HepG2 (cell line): ENCODE measurements around the gene CECR2. TPM values are rescaled to one million over a fixed set of nuclear protein-coding genes. Genes with fewer than 3 reads are reported as not detected.

Experiments
- ATAC-seq: fragments of 200-7000 bp; cut with Tn5 transposase; 3 replicates; pipeline ENCODE4 v1.9.1; 2020; ENCODE audit warnings: mild to moderate bottlenecking, moderate library complexity
- BruUV-seq: library from RNA; stranded (reverse); fragments of 400-500 nt; replicated peaks from 2 replicates; lab custom pipeline; 2021; lab: Mats Ljungman, UMichigan
- CTCF ChIA-PET: fragments of 300-600 bp; formaldehyde crosslinking; extraction: SDS; loops from one replicate; lab custom pipeline; 2021; ENCODE audit warnings: low total read pairs, inconsistent platforms, low intra/inter-chr PET ratio; lab: Yijun Ruan, JAX
- POLR2A ChIA-PET: fragments of 350-600 bp; sonication (Branson Sonifier 250); formaldehyde crosslinking; loops from one replicate; lab custom pipeline; 2020; ENCODE audit warnings: antibody characterized with exemption, inconsistent platforms; lab: Yijun Ruan, JAX
- DNase-seq: peaks from one replicate; pipeline ENCODE4 v3.0.0-alpha.2; 2015; ENCODE audit warnings: low spot score
- FAIRE-seq: peaks from 3 replicates; lab custom pipeline; 2011; peaks lifted over from hg19 to GRCh38; lab: Jason Lieb, UNC
- H2AFZ ChIP-seq: one replicate; pipeline ENCODE4 v1.6.1; 2011; ENCODE audit warnings: low read length, inconsistent platforms
- H3K27ac ChIP-seq: fragments of 300-600 bp; 3 replicates; pipeline ENCODE4 v1.8.0; 2011; ENCODE audit warnings: mixed run types, mild to moderate bottlenecking, mixed read lengths, low read length, inconsistent platforms; ENCODE audit not compliant: insufficient read depth; ENCODE audit errors: extremely low read length
- H3K27me3 ChIP-seq, 2 experiments: fragments of 200-600 bp in 1 of 2; 2 replicates in 1 of 2; 3 replicates in 1 of 2; pipeline versions ENCODE4 v1.6.0 to v1.8.0; 2011; ENCODE audit warnings: low read length in 2 of 2, mild to moderate bottlenecking in 2 of 2, moderate library complexity in 2 of 2, inconsistent platforms in 1 of 2; ENCODE audit not compliant: insufficient read depth in 2 of 2, control insufficient read depth in 1 of 2
- H3K36me3 ChIP-seq, 2 experiments: fragments of 200-600 bp in 1 of 2; replicated peaks in 1 of 2; 2 replicates in 1 of 2; 3 replicates in 1 of 2; pipeline versions ENCODE4 v1.5.1 to v1.8.0; 2011; ENCODE audit warnings: low read length in 2 of 2, inconsistent platforms in 1 of 2; ENCODE audit not compliant: insufficient read depth in 2 of 2, control insufficient read depth in 1 of 2
- H3K4me1 ChIP-seq: 2 replicates; pipeline ENCODE4 v1.5.1; 2012; ENCODE audit warnings: low read length, inconsistent platforms; ENCODE audit not compliant: insufficient read depth
- H3K4me2 ChIP-seq: 2 replicates; pipeline ENCODE4 v1.6.0; 2011; ENCODE audit warnings: low read depth, low read length, inconsistent platforms
- H3K4me3 ChIP-seq, 3 experiments: fragments of 200-600 bp in 1 of 3; sonication (generic), shearing (Covaris generic) in 1 of 3; replicated peaks in 1 of 3; 2 replicates each; pipeline ENCODE4 v1.5.1; 2011 to 2016; ENCODE audit warnings: low read length in 3 of 3, inconsistent platforms in 2 of 3, low read depth in 2 of 3, mild to moderate bottlenecking in 2 of 3, control low read depth in 1 of 3, mixed read lengths in 1 of 3; ENCODE audit not compliant: insufficient read depth in 1 of 3
- H3K79me2 ChIP-seq: one replicate; pipeline ENCODE4 v1.6.1; 2011; ENCODE audit warnings: low read length, inconsistent platforms; ENCODE audit not compliant: insufficient read depth
- H3K9ac ChIP-seq: 2 replicates; pipeline ENCODE4 v1.6.0; 2011; ENCODE audit warnings: mild to moderate bottlenecking, low read depth, low read length, inconsistent platforms; ENCODE audit not compliant: insufficient read depth
- H3K9me3 ChIP-seq: 2 replicates; pipeline ENCODE4 v1.5.1; 2012; ENCODE audit warnings: mild to moderate bottlenecking, low read length
- H4K20me1 ChIP-seq: 2 replicates; pipeline ENCODE4 v1.6.0; 2011; ENCODE audit warnings: inconsistent platforms, mild to moderate bottlenecking, low read length, moderate library complexity; ENCODE audit not compliant: insufficient read depth
- GATAD1 ChIP-seq: IDR thresholded peaks from 2 replicates; pipeline ENCODE4 v1.6.1; 2016; ENCODE audit warnings: missing genetic modification reagents, missing compliant biosample characterization
- GPN1 ChIP-seq: sonication (generic); formaldehyde crosslinking; IDR thresholded peaks from 2 replicates; pipeline ENCODE4 v1.5.1; 2020; ENCODE audit warnings: missing genetic modification reagents, borderline replicate concordance
- KIAA2018 ChIP-seq: sonication (generic); formaldehyde crosslinking; IDR thresholded peaks from 2 replicates; pipeline ENCODE4 v1.5.0; 2020; ENCODE audit warnings: mild to moderate bottlenecking, missing genetic modification reagents, borderline replicate concordance
- MAF1 ChIP-seq: sonication (generic); formaldehyde crosslinking; IDR thresholded peaks from 2 replicates; pipeline ENCODE4 v1.5.0; 2020; ENCODE audit warnings: missing genetic modification reagents, borderline replicate concordance
- NONO ChIP-seq, 2 experiments: fragments of 450-650 bp in 1 of 2; sonication (generic) in 1 of 2; formaldehyde crosslinking in 1 of 2; IDR thresholded peaks in 1 of 2; conservative IDR thresholded peaks in 1 of 2; 2 replicates each; pipeline versions ENCODE4 v1.6.1 to v1.8.0; 2017 to 2022; ENCODE audit warnings: mild to moderate bottlenecking in 1 of 2, missing genetic modification reagents in 1 of 2, moderate library complexity in 1 of 2
- TP53 ChIP-seq: sonication (generic); formaldehyde crosslinking; conservative IDR thresholded peaks from 2 replicates; pipeline ENCODE4 v1.4.0; 2020; ENCODE audit warnings: missing genetic modification reagents
- ZBTB2 ChIP-seq: sonication (generic); formaldehyde crosslinking; IDR thresholded peaks from 2 replicates; pipeline ENCODE4 v1.8.0; 2022; ENCODE audit warnings: low read depth, missing genetic modification reagents
- ZBTB33 ChIP-seq: sonication (generic); formaldehyde crosslinking; IDR thresholded peaks from 2 replicates; pipeline ENCODE4 v1.4.0; 2020; ENCODE audit warnings: missing genetic modification reagents
- ZIK1 ChIP-seq: sonication (generic); formaldehyde crosslinking; IDR thresholded peaks from 2 replicates; pipeline ENCODE4 v1.5.0; 2020; ENCODE audit warnings: mild to moderate bottlenecking, low read depth, missing genetic modification reagents, borderline replicate concordance
- ZNF468 ChIP-seq: sonication (generic); formaldehyde crosslinking; IDR thresholded peaks from 2 replicates; pipeline ENCODE4 v1.8.0; 2022; ENCODE audit warnings: mild to moderate bottlenecking, moderate library complexity, missing genetic modification reagents
- ZUFSP ChIP-seq: sonication (generic); formaldehyde crosslinking; IDR thresholded peaks from 2 replicates; pipeline ENCODE4 v1.9.0; 2021; ENCODE audit warnings: missing genetic modification reagents, mild to moderate bottlenecking, borderline replicate concordance
- WGBS: methylation state at CpG from one replicate; pipeline ENCODE4 v1.1.6; 2017; ENCODE audit warnings: low lambda C conversion rate; 5-methylcytosine and 5-hydroxymethylcytosine counted together
- in situ Hi-C: cut with HindIII; loops from 2 replicates; pipeline ENCODE4 v1.10.0; 2017; ENCODE audit warnings: low pct_unique_long_range_greater_than_20kb; ENCODE audit not compliant: extremely low pct_ligation_motif_present
- intact Hi-C: fragments of 100-400 bp; cut with micrococcal nuclease; formaldehyde crosslinking; loops from one replicate; pipeline ENCODE4 v1.10.0; 2022; ENCODE audit not compliant: unreplicated experiment
- polyA plus RNA-seq, 8 experiments: library from polyadenylated mRNA; depleted of rRNA in 3 of 8; stranded (reverse) in 7 of 8; unstranded in 1 of 8; fragments of >200 nt; fragmentation: Illumina TruSeq in 4 of 8; extraction: Trizol in 4 of 8; gene quantifications; 2 replicates each; pipeline versions ENCODE4 v1.2.1 to v1.2.3, GENCODE V29; 2011 to 2016; ENCODE audit warnings: low read depth in 4 of 8, missing spikeins in 1 of 8, mixed read lengths in 1 of 8; ENCODE audit not compliant: insufficient read depth in 1 of 8
- total RNA-seq, 5 experiments: library from RNA; depleted of rRNA; stranded (reverse); fragments of >200 nt; fragmentation: Illumina TruSeq; extraction: Trizol; gene quantifications; 2 replicates each; pipeline ENCODE4 v1.2.3, GENCODE V29; 2016; ENCODE audit warnings: low read depth in 1 of 5

Gene CECR2
- total and polyA plus RNA-seq, 2 of the 13 experiments (the other 11 are each of a cell fraction or from before 2014, with no cell fraction given): not detected

GRCh38 chr22:17486719-17487118 lies 117.5 kb downstream of the CECR2 start:
- no peak for FAIRE-seq
- no peak for TF ChIP-seq ZUFSP (CRISPR knock-in tag)
- no peak for TF ChIP-seq ZNF468 (CRISPR knock-in tag)
- TF ChIP-seq ZBTB33 (CRISPR knock-in tag): no peak
- TF ChIP-seq NONO (IDR thresholded peaks at IDR 0.05): no peak
- TF ChIP-seq NONO (CRISPR knock-in tag; conservative IDR thresholded peaks at IDR 0.05): no peak
- TF ChIP-seq KIAA2018 (CRISPR knock-in tag): no peak
- TF ChIP-seq MAF1 (CRISPR knock-in tag): no peak
- TF ChIP-seq GPN1: no peak
- no peak for TF ChIP-seq ZIK1
- no peak for TF ChIP-seq GATAD1 (CRISPR knock-in tag)
- no peak for TF ChIP-seq TP53
- TF ChIP-seq ZBTB2: no peak

More at GRCh38 chr22:17486719-17487118, 117.5 kb downstream of the CECR2 start:
- no TSS peak for BruUV-seq
- intact Hi-C loops (no loop called here), in situ Hi-C loops (no loop called here)
- ChIA-PET CTCF (no interaction called here), POLR2A (no interaction called here)
- Histone ChIP-seq H3K9ac (no peak overlapping the region), H3K4me1 (no peaks in the 10 kb centered on the region), H3K9me3 (no peaks in the 10 kb centered on the region), H3K79me2 (no peaks in the 10 kb centered on the region), H4K20me1 (no peaks in the 10 kb centered on the region), H3K4me3 (no peak overlapping the region), H3K4me2 (no peak overlapping the region), H2AFZ (no peak overlapping the region), H3K27ac (no peak overlapping the region), H3K36me3 (no peaks in the 10 kb centered on the region), H3K27me3 (peaks cover 0 to 15% of the 10 kb centered on the region in 2 experiments; a peak in 2 of 5 replicates)
- no peak for ATAC-seq
- DNase-seq: no peak
- WGBS: 54% methylated on average over 7 of the region's 10 CpGs
